NCI-H82 treated with DMSO at 0.1 percent for 48 hours (cell line): ENCODE measurements around the gene CACNA1D.

Experiments
- DNase-seq: peaks from one replicate; lab custom pipeline; 2025; ENCODE audit not compliant: unreplicated experiment; lab: John Stamatoyannopoulos, UW

The CACNA1D gene

DNA sequence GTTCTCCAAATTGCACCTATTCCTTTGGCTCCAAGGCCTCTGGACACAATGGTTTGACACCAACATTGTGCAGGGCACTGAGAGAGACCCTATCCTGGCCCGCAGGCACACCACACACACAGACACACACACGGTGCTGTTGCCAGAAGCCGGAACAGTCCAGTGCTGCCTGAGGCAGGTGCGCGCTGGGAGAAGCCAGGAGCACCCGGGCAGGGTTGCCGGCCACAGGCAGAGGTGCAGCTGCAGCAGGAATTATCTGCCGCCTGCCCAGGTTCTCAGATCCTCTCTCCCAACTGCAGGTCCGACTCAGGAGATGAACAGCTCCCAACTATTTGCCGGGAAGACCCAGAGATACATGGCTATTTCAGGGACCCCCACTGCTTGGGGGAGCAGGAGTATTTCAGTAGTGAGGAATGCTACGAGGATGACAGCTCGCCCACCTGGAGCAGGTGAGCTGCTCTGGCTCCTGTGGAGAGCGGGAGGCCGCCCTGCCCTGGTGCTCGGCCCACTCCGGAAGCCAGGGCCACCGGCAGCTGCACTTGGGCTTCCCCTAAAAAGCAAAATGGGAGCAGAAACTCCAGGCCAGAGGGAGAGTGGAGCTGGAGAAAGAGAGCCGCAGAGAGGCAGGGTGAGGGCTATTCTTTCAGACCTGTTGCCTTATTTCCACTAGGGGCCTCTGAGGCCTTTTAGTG, 308.9 kb downstream of the CACNA1D start:
- DNase-seq = no peak

GRCh38 chr3:53803816-53804695, 309.6 kb downstream of the CACNA1D start:
- no peak for DNase-seq

GRCh38 chr3:53804697-53805462, 310.5 kb downstream of the CACNA1D start:
- DNase-seq = no peak

DNA sequence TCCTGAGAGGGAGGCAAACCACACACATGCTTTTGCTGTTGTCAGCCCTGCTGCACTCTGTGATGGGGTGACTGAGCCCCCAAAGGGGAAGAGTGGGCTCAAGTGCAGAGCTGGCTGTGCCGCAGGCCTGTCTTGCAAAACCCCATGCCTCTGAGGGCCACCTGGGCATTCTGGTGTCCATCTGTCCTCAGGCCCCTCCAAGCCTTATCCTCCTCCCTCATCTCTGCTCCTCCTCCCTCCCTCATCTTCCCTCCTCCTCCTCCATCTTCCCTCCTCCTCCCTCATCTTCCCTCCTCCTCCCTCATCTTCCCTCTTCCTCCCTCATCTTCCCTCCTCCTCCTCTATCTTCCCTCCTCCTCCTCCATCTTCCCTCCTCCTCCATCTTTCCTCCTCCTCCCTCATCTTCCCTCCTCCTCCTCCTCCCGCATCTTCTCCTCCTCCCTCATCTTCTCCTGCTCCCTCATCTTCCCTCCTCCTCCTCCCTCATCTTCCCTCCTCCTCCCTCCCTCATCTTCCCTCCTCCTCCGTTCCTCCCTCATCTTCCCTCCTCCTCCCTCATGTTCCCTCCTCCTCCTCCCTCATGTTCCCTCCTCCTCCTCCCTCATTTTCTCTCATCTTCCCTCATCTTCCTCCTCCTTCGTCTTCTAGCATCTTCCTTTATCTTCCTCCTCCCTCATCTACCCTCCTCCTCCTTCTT, 311.2 kb downstream of the CACNA1D start:
- DNase-seq = no peak

- no peak for DNase-seq
These were observed 312.0 kb downstream of the CACNA1D start for GRCh38 chr3:53806182-53807116.

DNA sequence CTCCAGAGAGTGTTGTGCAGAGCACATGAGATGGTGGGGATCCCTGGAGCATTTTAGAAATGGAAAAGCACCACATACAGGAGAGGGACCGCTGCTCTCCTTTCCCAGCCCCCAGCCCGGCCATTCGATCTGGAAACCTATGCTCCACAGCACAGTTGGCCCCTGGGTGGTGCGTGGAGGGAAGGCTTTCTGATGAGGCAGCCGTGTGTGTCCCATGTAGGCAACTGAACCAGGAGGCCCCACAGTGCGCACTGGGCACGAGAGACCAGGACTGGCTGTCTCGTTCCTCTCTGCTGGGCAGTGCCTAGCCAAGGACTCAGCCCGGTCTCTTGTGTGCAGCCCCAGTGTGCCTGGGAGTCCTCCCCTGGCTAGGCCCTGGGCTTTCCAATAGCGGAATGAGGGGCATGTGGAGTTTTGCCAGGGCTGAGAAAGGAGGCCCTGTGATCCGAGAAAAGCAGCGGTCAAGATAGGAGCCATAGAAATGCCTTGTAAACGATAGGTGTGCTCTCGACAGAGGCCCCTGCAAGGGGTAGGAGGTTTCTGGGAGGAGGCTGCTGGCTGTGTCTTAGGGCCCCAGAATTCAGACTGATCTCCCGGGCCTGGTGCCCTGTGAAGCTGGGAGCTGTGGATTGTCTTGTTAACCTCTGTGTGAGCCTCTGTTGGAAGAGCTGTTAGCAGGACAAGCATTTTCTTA, 312.9 kb downstream of the CACNA1D start:
- no peak for DNase-seq

DNA sequence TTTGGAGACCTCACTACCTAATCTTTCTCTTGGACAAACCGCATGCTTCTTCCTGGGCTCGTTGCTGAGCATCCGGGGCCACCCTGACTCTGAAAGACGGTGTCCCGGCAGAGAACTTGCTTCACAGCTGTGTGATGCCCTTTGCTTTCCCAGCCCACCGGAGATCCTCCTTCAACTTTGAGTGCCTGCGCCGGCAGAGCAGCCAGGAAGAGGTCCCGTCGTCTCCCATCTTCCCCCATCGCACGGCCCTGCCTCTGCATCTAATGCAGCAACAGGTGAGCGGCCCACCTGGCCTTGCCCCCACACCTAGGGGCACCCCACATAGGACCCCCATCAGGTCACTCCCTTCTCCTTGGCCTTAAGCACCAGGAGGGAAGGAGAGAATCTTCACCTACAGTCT, 314.1 kb downstream of the CACNA1D start:
- no peak for DNase-seq

DNA sequence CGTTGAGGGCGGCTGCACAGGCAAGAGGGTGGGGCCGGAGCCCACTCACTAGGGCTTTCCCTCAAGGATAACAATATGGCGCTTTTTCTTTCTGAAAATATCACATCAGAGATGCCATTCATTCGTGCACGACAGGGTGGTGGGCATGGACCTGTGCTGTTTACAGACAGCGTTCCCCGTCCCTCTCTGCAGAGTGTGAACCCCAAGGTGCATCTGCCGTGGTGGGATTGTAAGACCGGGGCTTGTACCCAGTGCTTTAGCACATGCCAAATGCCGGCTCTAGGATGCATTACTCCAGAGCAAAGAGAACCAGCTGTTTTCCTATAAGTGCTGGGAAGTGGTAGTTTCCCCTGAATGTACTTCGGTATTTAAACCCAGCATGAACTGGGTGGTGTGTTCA, 314.9 kb downstream of the CACNA1D start:
- no peak for DNase-seq

DNA sequence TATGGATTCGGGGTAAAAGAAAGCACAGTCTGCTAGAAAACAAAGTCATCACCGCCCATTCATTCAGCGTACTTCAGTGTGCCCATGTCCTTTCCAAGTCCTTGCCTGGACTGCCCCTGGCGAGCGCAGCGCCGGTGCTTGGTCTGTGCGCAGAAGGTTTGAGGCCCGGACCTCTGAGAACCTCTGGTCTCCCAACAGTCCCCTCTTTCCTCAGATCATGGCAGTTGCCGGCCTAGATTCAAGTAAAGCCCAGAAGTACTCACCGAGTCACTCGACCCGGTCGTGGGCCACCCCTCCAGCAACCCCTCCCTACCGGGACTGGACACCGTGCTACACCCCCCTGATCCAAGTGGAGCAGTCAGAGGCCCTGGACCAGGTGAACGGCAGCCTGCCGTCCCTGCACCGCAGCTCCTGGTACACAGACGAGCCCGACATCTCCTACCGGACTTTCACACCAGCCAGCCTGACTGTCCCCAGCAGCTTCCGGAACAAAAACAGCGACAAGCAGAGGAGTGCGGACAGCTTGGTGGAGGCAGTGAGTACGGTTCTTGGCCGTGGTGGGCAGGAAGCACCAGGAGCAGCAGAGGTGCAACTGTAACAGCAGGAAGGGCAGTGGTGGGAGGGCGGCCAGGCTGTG, 315.5 kb downstream of the CACNA1D start:
- no peak for DNase-seq

- DNase-seq = no peak
These were observed 316.9 kb downstream of the CACNA1D start for GRCh38 chr3:53811143-53811927.

DNA sequence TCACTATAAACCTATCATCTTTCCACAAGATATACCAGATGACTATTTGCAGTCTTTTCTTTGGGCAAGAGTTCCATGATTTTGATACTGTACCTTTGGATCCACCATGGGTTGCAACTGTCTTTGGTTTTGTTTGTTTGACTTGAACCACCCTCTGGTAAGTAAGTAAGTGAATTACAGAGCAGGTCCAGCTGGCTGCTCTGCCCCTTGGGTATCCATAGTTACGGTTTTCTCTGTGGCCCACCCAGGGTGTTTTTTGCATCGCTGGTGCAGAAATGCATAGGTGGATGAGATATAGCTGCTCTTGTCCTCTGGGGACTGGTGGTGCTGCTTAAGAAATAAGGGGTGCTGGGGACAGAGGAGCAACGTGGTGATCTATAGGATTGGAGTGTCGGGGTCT, 318.0 kb downstream of the CACNA1D start:
- DNase-seq = no peak

GRCh38 chr3:53813229-53813628, 318.8 kb downstream of the CACNA1D start:
- no peak for DNase-seq

DNA sequence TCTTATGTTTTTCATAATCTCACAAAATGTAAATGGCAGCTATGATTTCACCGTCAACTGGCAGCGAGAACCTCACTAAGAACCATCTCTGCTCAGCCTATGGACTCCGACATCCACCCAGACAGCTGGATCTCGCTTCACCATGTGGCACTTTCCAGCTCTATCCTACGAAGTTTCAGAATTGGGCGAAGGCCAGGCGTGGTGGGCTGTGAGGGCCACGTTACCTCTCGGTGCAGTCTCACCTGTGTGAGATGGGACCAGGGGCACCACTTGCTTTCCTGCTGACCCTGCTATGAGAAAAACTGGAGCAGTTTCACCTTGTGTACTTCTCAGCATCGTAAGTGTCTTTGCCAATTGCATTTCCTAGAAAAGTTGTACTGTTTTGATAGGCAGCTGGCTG, 319.5 kb downstream of the CACNA1D start:
- no peak for DNase-seq

GRCh38 chr3:53815067-53815466, 320.7 kb downstream of the CACNA1D start:
- DNase-seq = no peak

DNA sequence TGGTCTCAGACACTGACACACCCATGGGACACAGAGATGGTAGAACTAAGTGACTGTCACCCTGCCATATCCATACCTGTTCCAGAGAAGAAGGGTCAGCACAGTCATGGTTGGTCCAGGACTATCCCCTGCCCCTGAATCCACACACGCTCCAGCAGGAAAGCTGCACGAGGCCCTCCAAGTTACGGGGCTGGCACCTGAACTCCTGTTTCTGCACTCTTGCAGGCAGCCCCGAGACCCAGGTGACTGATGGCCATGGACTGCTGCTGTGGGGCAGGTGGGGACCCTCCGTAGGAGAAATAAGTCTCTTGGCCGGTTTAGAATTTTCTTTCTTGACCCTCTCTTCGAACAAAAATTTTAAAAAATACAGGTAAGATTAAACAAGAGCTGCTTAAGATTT, 321.2 kb downstream of the CACNA1D start:
- DNase-seq = no peak

DNA sequence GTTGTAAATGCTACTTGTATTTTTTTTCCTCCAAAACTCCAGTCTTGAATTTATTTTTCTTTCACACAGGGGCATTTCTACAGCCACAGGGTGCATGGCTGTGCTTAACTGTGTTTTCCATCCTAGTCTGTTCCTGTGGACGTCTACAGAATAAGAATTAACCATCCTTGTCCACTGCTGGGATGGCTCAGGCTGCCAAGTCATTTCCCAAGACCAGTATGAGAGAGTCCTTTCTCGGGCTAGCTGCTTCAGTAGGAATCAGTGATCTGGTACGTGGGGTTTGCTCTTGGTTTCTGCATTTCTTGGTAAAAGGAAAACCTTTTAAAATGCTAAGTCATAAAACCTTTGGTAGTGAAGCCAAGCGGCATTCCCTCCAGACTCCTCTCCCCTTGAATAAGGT, 322.0 kb downstream of the CACNA1D start:
- DNase-seq = no peak

DNA sequence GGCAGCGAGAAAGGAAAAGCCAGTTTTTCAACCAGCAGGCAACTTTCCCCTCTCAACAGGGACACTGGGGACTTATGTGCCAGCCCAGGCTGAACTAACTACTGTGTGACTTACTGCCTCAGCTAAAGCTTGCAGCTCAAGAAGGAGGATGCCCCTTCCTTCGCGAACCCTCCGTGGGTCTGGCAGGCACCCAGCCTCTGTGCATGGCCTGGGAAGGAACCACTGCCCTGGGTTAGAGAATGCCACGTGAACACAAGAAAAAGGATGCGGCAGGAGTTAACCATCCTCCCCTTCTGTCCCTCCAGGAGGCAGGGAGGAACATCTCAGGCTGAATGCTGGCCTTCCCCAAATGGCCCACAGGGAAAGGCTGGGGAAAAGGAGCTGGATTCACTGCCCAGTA, 322.8 kb downstream of the CACNA1D start:
- no peak for DNase-seq

- DNase-seq = no peak
These were observed 323.4 kb downstream of the CACNA1D start for GRCh38 chr3:53817809-53818208.
